ENCODE measurements around the gene PDCL3.
A peak's percentile ranks its signal among the peaks of the same experiment; 100 is the strongest.

PDCL3 gene

DNA sequence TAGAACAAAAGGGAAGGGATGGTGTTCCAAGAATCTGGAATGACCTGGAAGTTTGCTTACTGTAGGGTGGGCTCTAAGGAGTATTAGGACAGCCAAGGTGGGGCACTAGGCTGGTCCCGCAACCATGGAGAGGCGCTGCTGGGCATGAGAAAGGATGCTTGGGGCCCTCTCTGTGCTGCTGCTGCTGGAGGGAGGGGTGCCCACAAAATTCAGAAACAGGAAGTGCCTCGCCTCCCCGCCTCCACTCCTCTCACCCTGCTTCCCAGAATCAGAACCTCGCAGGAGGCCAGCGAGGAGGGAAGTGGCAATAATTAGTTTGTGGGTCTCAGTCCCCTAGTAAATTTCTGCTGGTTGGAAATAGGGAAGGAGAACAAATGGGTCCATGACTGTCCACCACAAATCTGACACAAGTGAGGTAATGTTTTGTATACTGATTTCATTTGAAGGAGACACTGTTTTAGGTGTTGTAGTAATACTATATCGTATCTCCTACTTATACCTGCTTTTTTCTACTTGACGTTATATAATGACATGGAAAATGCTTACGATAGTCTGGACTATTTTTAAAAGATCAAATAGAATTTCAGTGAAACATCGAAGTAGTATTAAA lies 7.9 kb upstream of the PDCL3 start:
- H3K4me3 ChIP-seq (ENCODE audit: low read depth in 1 of 2, low read length in 2 of 2) = no peak overlapping the region
- H3K4me2 ChIP-seq (ENCODE audit: insufficient read depth, low read length) = no peak overlapping the region
- peak; percentile 42 for DNase-seq
- H2AFZ ChIP-seq (ENCODE audit: low read depth, low read length) = no peak overlapping the region
- no peak overlapping the region for H3K27ac ChIP-seq (ENCODE audit: low read length)
- H3K79me2 ChIP-seq (ENCODE audit: insufficient read depth, low read length) = no peaks in the 10 kb centered on the region
- H3K4me1 ChIP-seq (ENCODE audit: insufficient read depth, low read length) = peaks cover 5% of the 10 kb centered on the region; the same call in 1 of the 2 replicates
- H3K36me3 ChIP-seq (ENCODE audit: insufficient read depth, low read length) = no peaks in the 10 kb centered on the region
- no peaks in the 10 kb centered on the region for H4K20me1 ChIP-seq (ENCODE audit: insufficient read depth, low read length)
- peak; percentile 45; the same call in 2 of the 3 replicates for ATAC-seq (ENCODE audit: insufficient read depth, low read depth)
- no peak for TF ChIP-seq EZH2 (IDR thresholded peaks at IDR 0.05; ENCODE audit: borderline replicate concordance, low read depth, low read length, severe bottlenecking)
- TF ChIP-seq, protein P1, sequence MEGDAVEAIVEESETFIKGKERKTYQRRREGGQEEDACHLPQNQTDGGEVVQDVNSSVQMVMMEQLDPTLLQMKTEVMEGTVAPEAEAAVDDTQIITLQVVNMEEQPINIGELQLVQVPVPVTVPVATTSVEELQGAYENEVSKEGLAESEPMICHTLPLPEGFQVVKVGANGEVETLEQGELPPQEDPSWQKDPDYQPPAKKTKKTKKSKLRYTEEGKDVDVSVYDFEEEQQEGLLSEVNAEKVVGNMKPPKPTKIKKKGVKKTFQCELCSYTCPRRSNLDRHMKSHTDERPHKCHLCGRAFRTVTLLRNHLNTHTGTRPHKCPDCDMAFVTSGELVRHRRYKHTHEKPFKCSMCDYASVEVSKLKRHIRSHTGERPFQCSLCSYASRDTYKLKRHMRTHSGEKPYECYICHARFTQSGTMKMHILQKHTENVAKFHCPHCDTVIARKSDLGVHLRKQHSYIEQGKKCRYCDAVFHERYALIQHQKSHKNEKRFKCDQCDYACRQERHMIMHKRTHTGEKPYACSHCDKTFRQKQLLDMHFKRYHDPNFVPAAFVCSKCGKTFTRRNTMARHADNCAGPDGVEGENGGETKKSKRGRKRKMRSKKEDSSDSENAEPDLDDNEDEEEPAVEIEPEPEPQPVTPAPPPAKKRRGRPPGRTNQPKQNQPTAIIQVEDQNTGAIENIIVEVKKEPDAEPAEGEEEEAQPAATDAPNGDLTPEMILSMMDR (IDR thresholded peaks at IDR 0.05; ENCODE audit: borderline replicate concordance, extremely low read depth, low read length, poor library complexity, severe bottlenecking) = peak; percentile 2
- H3K9ac ChIP-seq (ENCODE audit: low read depth, low read length) = no peak overlapping the region
- no peaks in the 10 kb centered on the region for H3K9me3 ChIP-seq (ENCODE audit: insufficient read depth, low read length, severe bottlenecking)
- no peaks in the 10 kb centered on the region for H3K27me3 ChIP-seq (ENCODE audit: insufficient read depth, low read length, poor library complexity)

DNA sequence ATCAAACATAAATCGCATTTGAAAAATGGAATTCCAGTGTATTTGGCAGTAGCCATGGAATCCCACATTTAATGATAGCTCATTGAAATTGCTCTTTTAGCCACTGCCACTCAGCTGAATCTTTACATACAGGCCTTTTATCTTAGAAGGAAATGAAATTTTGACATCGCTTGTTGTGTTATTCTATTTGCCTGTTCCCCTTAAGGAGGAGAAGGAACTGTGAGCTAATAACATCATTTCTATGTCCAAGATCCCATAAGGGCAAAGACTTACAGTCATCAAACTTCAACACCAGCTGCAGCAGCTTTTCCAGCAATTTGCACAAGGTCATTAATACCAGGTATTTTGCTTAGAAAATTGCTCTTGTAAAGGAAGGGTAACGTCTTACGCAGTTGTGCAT lies 6.0 kb upstream of the PDCL3 start:
- no peak overlapping the region for H3K27ac ChIP-seq (ENCODE audit: low read length)
- no peaks in the 10 kb centered on the region for H3K27me3 ChIP-seq (ENCODE audit: insufficient read depth, low read length, poor library complexity)
- no peak for DNase-seq
- H4K20me1 ChIP-seq (ENCODE audit: insufficient read depth, low read length) = no peaks in the 10 kb centered on the region
- no peak overlapping the region for H3K4me2 ChIP-seq (ENCODE audit: insufficient read depth, low read length)
- no peaks in the 10 kb centered on the region for H3K79me2 ChIP-seq (ENCODE audit: insufficient read depth, low read length)
- H3K9ac ChIP-seq (ENCODE audit: low read depth, low read length) = no peak overlapping the region
- no peak overlapping the region for H2AFZ ChIP-seq (ENCODE audit: low read depth, low read length)
- TF ChIP-seq, protein P1 (IDR thresholded peaks at IDR 0.05; ENCODE audit: borderline replicate concordance, extremely low read depth, low read length, poor library complexity, severe bottlenecking) = no peak
- no peak for TF ChIP-seq EZH2 (IDR thresholded peaks at IDR 0.05; ENCODE audit: borderline replicate concordance, low read depth, low read length, severe bottlenecking)
- H3K9me3 ChIP-seq (ENCODE audit: insufficient read depth, low read length, severe bottlenecking) = no peaks in the 10 kb centered on the region
- no peak overlapping the region for H3K4me3 ChIP-seq (ENCODE audit: low read depth in 1 of 2, low read length in 2 of 2)
- H3K36me3 ChIP-seq (ENCODE audit: insufficient read depth, low read length) = no peaks in the 10 kb centered on the region
- no peak for ATAC-seq (ENCODE audit: insufficient read depth, low read depth)
- H3K4me1 ChIP-seq (ENCODE audit: insufficient read depth, low read length) = peaks cover 11% of the 10 kb centered on the region

DNA sequence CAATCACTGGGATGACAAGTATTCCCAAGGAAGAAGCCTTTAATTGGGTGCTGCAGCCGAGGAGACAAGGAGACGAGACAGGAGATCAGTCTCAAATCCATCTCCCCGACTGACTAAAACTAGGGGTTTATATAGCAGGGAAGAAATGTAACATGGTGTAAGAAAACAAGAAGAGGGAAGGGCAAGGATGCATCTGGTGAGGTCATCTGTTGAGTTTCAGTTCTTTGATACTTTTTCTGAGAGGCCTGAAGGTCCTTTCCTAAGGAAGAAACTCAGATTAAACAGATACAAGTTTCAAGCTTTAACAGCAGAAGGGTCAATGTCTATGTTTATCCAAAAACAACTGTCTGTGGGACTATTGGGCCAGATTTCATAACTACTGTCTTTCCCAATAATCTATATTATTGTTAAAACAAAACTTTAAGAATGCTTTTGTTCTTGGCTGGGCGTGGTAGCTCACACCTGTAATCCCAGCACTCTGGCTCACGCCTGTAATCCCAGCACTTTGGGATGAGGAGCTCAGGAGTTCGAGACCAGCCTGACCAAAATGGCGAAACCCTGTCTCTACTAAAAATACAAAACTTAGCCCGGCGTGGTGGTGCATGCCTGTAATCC lies 2.5 kb upstream of the PDCL3 start:
- peaks cover 27% of the 10 kb centered on the region for H3K4me1 ChIP-seq (ENCODE audit: insufficient read depth, low read length)
- H3K4me2 ChIP-seq (ENCODE audit: insufficient read depth, low read length) = no peak overlapping the region
- no peak overlapping the region for H2AFZ ChIP-seq (ENCODE audit: low read depth, low read length)
- H3K9ac ChIP-seq (ENCODE audit: low read depth, low read length) = no peak overlapping the region
- H3K27ac ChIP-seq (ENCODE audit: low read length) = no peak overlapping the region
- ATAC-seq (ENCODE audit: insufficient read depth, low read depth) = no peak
- TF ChIP-seq EZH2 (IDR thresholded peaks at IDR 0.05; ENCODE audit: borderline replicate concordance, low read depth, low read length, severe bottlenecking) = no peak
- TF ChIP-seq, protein P1 (IDR thresholded peaks at IDR 0.05; ENCODE audit: borderline replicate concordance, extremely low read depth, low read length, poor library complexity, severe bottlenecking) = no peak
- no peak overlapping the region for H3K4me3 ChIP-seq (ENCODE audit: low read depth in 1 of 2, low read length in 2 of 2)
- peaks cover 19% of the 10 kb centered on the region for H3K79me2 ChIP-seq (ENCODE audit: insufficient read depth, low read length)
- H3K36me3 ChIP-seq (ENCODE audit: insufficient read depth, low read length) = no peaks in the 10 kb centered on the region; the same call in 1 of the 2 replicates
- H4K20me1 ChIP-seq (ENCODE audit: insufficient read depth, low read length) = no peaks in the 10 kb centered on the region
- H3K9me3 ChIP-seq (ENCODE audit: insufficient read depth, low read length, severe bottlenecking) = no peaks in the 10 kb centered on the region
- DNase-seq = no peak
- no peaks in the 10 kb centered on the region for H3K27me3 ChIP-seq (ENCODE audit: insufficient read depth, low read length, poor library complexity)

Measured in DND-41 (cell line).